Natural killer cell (primary cell): ENCODE measurements around the gene PCSK4. TPM values are rescaled to one million over a fixed set of nuclear protein-coding genes. Genes with fewer than 3 reads are reported as not detected.
"Not testable (repeated sequence)": the region's sequence is repeated elsewhere in the genome, so short reads cannot be mapped to it uniquely, and the experiment has no call there.

Source experiments
- ATAC-seq, 3 donors: fragments of 150-1000 bp in 2 of 3; fragments of 200-7000 bp in 1 of 3; cut with Tn5 transposase; 1 replicate in 1 of 3; 2 replicates in 2 of 3; pipeline ENCODE4 v1.10.0; 2021; ENCODE audit warnings: mild to moderate bottlenecking in 2 of 3, moderate library complexity in 2 of 3
- DNase-seq, 2 donors: peaks; one replicate each; pipeline versions ENCODE4 v3.0.0 to v3.0.0-alpha.2; 2013 to 2021; ENCODE audit warnings: mixed read lengths in 1 of 2
- H3K27ac ChIP-seq: one replicate; pipeline ENCODE4 v1.5.1; 2013; ENCODE audit warnings: mild to moderate bottlenecking, low read length
- H3K27me3 ChIP-seq: one replicate; pipeline ENCODE4 v1.6.1; 2013; ENCODE audit warnings: low read length; ENCODE audit not compliant: control insufficient read depth, insufficient read depth
- H3K36me3 ChIP-seq: one replicate; pipeline ENCODE4 v1.6.1; 2013; ENCODE audit warnings: low read length; ENCODE audit not compliant: control insufficient read depth, insufficient read depth
- H3K4me1 ChIP-seq: one replicate; pipeline ENCODE4 v1.6.1; 2013; ENCODE audit warnings: low read length; ENCODE audit not compliant: control insufficient read depth, insufficient read depth
- H3K4me3 ChIP-seq: one replicate; pipeline ENCODE4 v1.5.1; 2013; ENCODE audit warnings: low read length
- H3K9me3 ChIP-seq: one replicate; pipeline ENCODE4 v1.6.1; 2013; ENCODE audit warnings: low read length; ENCODE audit not compliant: control insufficient read depth, insufficient read depth
- H3K27ac Mint-ChIP-seq, 2 donors: one replicate each; pipeline ENCODE4 v1.8.0; 2022; ENCODE audit warnings: mild to moderate bottlenecking in 2 of 2, mixed read lengths in 2 of 2, moderate library complexity in 1 of 2
- H3K27me3 Mint-ChIP-seq, 2 donors: one replicate each; pipeline ENCODE4 v1.8.0; 2022; ENCODE audit warnings: low read depth in 2 of 2, mixed read lengths in 2 of 2
- H3K36me3 Mint-ChIP-seq: one replicate; pipeline ENCODE4 v1.8.0; 2022; ENCODE audit warnings: mixed read lengths
- H3K4me1 Mint-ChIP-seq, 2 donors: one replicate each; pipeline ENCODE4 v1.8.0; 2022; ENCODE audit warnings: mixed read lengths in 2 of 2
- H3K4me3 Mint-ChIP-seq: one replicate; pipeline ENCODE4 v1.8.0; 2022; ENCODE audit warnings: mild to moderate bottlenecking, moderate library complexity, mixed read lengths
- H3K9me3 Mint-ChIP-seq, 2 donors: one replicate each; pipeline ENCODE4 v1.8.0; 2022; ENCODE audit warnings: mixed read lengths in 2 of 2
- WGBS: methylation state at CpG from one replicate; pipeline ENCODE4 v1.1.7; 2013; ENCODE audit warnings: missing lambda C conversion rate; ENCODE audit not compliant: insufficient coverage; 5-methylcytosine and 5-hydroxymethylcytosine counted together
- intact Hi-C: fragments of 100-400 bp; cut with micrococcal nuclease; formaldehyde crosslinking; loops from one replicate; pipeline ENCODE4 v1.14.2; 2022
- total RNA-seq, 4 donors: library from RNA; stranded (reverse); fragments of 120-200 nt in 1 of 4; gene quantifications; one replicate each; pipeline versions ENCODE4 v1.2.3 to v1.2.4, GENCODE V29; 2013 to 2022
- TF ChIP-seq, protein P1 (sequence below): fragments of 200-600 bp; IDR thresholded peaks from one replicate; pipeline ENCODE4 v1.8.0; 2022; ENCODE audit warnings: antibody characterized with exemption

Gene PCSK4
- total RNA-seq, 3 donors from 2014 or later (not counting 1 experiment from before 2014, with no cell fraction given), result 4.1 to 6.0 (median 5.3) TPM

DNA sequence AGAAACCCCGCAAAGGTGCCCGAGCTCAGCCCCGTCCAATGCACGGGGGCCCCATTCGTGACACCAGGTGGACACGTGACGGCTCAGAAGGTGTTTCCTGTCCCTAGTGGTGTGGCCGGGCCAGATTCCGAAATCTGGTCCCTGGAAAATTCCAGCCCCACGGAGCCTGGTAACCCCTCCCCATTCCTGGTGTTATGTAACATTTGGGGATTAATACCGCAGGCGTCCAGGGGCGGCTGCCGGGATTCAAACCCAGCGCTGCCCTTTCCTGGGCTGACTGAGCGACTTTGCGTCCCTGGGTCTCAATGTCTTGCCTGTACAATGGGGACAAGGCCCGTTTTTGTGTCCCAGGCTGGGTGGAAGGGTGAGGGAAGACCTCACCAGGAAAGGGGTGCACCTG lies 32.7 kb upstream of the PCSK4 start:
- Mint-ChIP-seq H3K4me1 (peaks cover 0 to 8% of the 10 kb centered on the region in 2 donors), H3K9me3 (no peaks in the 10 kb centered on the region), H3K36me3 (no peaks in the 10 kb centered on the region), H3K27me3 (peaks cover 19 to 38% of the 10 kb centered on the region in 2 donors), H3K4me3 (no peak overlapping the region), H3K27ac (no peak overlapping the region)
- no peak overlapping the region for H3K27ac ChIP-seq
- H3K27me3 ChIP-seq, result peaks cover 20% of the 10 kb centered on the region
- ATAC-seq, result no peak
- no peaks in the 10 kb centered on the region for H3K4me1 ChIP-seq
- TF ChIP-seq, protein P1, sequence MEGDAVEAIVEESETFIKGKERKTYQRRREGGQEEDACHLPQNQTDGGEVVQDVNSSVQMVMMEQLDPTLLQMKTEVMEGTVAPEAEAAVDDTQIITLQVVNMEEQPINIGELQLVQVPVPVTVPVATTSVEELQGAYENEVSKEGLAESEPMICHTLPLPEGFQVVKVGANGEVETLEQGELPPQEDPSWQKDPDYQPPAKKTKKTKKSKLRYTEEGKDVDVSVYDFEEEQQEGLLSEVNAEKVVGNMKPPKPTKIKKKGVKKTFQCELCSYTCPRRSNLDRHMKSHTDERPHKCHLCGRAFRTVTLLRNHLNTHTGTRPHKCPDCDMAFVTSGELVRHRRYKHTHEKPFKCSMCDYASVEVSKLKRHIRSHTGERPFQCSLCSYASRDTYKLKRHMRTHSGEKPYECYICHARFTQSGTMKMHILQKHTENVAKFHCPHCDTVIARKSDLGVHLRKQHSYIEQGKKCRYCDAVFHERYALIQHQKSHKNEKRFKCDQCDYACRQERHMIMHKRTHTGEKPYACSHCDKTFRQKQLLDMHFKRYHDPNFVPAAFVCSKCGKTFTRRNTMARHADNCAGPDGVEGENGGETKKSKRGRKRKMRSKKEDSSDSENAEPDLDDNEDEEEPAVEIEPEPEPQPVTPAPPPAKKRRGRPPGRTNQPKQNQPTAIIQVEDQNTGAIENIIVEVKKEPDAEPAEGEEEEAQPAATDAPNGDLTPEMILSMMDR, result no peak
- no peak for DNase-seq
- WGBS, result 73% methylated on average over 18 of the region's 18 CpGs
- H3K9me3 ChIP-seq, result no peaks in the 10 kb centered on the region
- no peak overlapping the region for H3K4me3 ChIP-seq
- intact Hi-C loops, result no loop called here
- no peaks in the 10 kb centered on the region for H3K36me3 ChIP-seq

DNA sequence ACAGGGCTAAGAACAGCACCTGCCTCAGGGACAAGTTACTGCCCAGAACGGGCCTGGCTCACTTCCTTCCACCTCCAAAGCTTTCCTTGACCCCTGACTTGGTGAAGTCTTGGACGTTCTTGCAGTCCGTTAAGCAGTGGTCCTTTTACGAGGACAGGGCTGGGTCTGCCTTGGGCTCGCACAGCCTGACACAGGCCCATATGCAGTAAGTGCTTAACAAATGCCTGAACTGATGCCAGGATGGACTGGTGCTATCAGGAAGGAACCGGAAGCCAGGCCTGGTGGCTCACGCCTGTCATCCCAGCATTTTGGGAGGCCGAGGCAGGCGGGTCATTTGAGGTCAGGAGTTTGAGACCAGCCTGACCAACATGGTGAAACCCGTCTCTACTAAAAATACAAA lies 31.9 kb upstream of the PCSK4 start:
- Histone ChIP-seq H3K36me3 (no peaks in the 10 kb centered on the region), H3K4me1 (no peaks in the 10 kb centered on the region), H3K27ac (no peak overlapping the region), H3K9me3 (no peaks in the 10 kb centered on the region), H3K4me3 (no peak overlapping the region), H3K27me3 (peaks cover 20% of the 10 kb centered on the region)
- peaks cover 19 to 33% of the 10 kb centered on the region in 2 donors for H3K27me3 Mint-ChIP-seq
- TF ChIP-seq, protein P1, result no peak
- intact Hi-C loops, result no loop called here
- ATAC-seq, result no peak
- no peaks in the 10 kb centered on the region for H3K36me3 Mint-ChIP-seq
- 78% methylated on average over 9 of the region's 10 CpGs for WGBS
- no peak for DNase-seq
- H3K4me1 Mint-ChIP-seq, result peaks cover 0 to 8% of the 10 kb centered on the region in 2 donors
- no peaks in the 10 kb centered on the region for H3K9me3 Mint-ChIP-seq
- no peak overlapping the region for H3K4me3 Mint-ChIP-seq
- H3K27ac Mint-ChIP-seq, result no peak overlapping the region

DNA sequence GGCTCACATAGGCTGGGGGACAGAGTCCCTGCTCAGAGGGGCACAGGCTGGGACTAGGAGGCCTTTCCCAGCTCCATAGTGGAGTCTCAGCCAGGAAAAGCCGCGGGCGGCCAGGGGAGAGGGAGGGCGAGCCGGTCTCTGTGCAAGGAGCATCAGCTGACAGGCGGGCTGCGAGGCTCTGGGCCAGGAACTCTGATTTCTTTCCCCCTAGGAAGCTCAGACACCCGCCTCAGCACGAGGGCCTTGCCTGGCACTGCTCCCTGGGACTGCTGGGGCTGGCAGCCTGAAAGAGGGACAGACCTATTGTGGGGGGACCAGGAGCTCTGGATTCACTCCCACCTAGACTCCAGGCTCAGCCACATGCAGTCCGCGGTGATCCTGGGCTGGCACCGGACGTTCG lies 31.5 kb upstream of the PCSK4 start:
- TF ChIP-seq, protein P1, result no peak
- H3K27me3 ChIP-seq, result peaks cover 20% of the 10 kb centered on the region
- no peaks in the 10 kb centered on the region for H3K36me3 ChIP-seq
- ATAC-seq, result no peak
- H3K27ac Mint-ChIP-seq, result no peak overlapping the region
- peaks cover 0 to 8% of the 10 kb centered on the region in 2 donors for H3K4me1 Mint-ChIP-seq
- H3K4me1 ChIP-seq, result no peaks in the 10 kb centered on the region
- H3K4me3 ChIP-seq, result no peak overlapping the region
- 79% methylated on average over 14 of the region's 14 CpGs for WGBS
- DNase-seq, result no peak
- H3K27ac ChIP-seq, result no peak overlapping the region
- no peaks in the 10 kb centered on the region for H3K36me3 Mint-ChIP-seq
- H3K9me3 ChIP-seq, result no peaks in the 10 kb centered on the region
- H3K27me3 Mint-ChIP-seq, result peaks cover 19 to 30% of the 10 kb centered on the region in 2 donors
- no peak overlapping the region for H3K4me3 Mint-ChIP-seq
- H3K9me3 Mint-ChIP-seq, result no peaks in the 10 kb centered on the region
- intact Hi-C loops, result no loop called here

DNA sequence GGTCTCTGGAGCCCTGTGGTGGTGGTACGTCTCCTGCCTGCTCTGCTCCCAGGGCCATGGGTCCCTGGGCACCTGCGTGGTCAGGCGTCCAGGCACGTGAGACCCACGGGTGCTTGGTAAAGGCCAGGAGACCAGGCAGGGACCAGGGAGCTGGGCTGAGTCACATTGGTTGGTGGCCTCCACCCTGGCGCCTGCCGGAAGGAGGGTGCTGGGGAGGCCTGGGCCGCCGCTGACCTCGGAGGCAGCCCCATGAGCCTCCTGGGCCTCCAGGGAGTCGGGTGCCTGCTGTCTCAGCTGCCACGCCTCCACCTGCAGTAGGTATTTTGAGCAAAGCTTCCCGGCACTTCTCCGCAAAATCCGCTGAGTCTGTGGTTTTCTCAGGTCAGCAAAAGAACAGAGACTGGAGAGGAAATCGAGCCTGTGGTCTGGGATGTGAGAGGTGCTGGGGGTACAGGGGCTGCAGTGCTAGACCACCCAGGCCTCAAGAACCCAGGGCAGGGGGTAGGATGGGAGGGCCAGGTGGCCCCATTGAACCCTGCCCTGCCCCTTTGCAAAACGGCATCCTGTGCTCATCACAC lies 30.1 kb upstream of the PCSK4 start:
- Mint-ChIP-seq H3K4me3 (no peak overlapping the region), H3K27me3 (peaks cover 10 to 23% of the 10 kb centered on the region in 2 donors), H3K27ac (no peak overlapping the region), H3K36me3 (no peaks in the 10 kb centered on the region), H3K9me3 (no peaks in the 10 kb centered on the region), H3K4me1 (peaks cover 0 to 8% of the 10 kb centered on the region in 2 donors)
- DNase-seq (no peak), ATAC-seq (no peak)
- Histone ChIP-seq H3K36me3 (no peaks in the 10 kb centered on the region), H3K27ac (no peak overlapping the region), H3K4me1 (no peaks in the 10 kb centered on the region), H3K27me3 (peaks cover 13% of the 10 kb centered on the region), H3K4me3 (no peak overlapping the region), H3K9me3 (no peaks in the 10 kb centered on the region)
- WGBS, result 80% methylated on average over 17 of the region's 17 CpGs
- TF ChIP-seq, protein P1, result no peak
- intact Hi-C loops, result no loop called here

DNA sequence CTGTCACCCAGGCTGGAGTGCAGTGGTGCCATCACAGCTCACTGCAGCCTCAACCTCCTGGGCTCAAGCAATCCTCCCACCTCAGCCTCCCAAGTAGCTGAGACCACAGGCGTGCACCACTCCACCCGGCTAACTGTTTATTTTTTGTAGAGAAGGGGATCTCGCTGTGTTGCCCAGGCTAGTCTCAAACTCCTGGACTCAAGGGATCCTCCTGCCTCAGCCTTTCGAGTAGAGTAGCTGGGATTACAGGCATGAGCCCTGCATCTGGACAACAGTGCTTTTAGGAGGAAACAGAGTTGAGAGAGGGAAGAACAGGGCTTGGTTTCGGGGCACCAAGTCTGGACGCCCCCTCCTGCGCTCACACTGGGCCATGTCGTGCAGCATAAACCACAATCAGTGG lies 29.7 kb upstream of the PCSK4 start:
- H3K27ac ChIP-seq, H3K36me3 Mint-ChIP-seq, H3K9me3 ChIP-seq, H3K36me3 ChIP-seq, H3K4me1 Mint-ChIP-seq, H3K4me3 Mint-ChIP-seq, ATAC-seq, intact Hi-C loops, H3K9me3 Mint-ChIP-seq, DNase-seq, H3K27me3 ChIP-seq, H3K27ac Mint-ChIP-seq, H3K4me1 ChIP-seq, H3K4me3 ChIP-seq: not testable (repeated sequence)
- WGBS, result 77% methylated on average over 8 of the region's 8 CpGs
- H3K27me3 Mint-ChIP-seq, result peaks cover 6 to 18% of the 10 kb centered on the region in 2 donors
